Activated B cell treated with CpG ODN at 0.5 μM for 24 hours (primary cell): Measurements from ENCODE around the gene EIF2S1. TPM values are rescaled to one million over a fixed set of nuclear protein-coding genes. Genes with fewer than 3 reads are reported as not detected.

Experiments used
- ATAC-seq: fragments of 200-7000 bp; cut with Tn5 transposase; one replicate; pipeline ENCODE4 v1.10.0; 2021; ENCODE audit warnings: low read depth, mild to moderate bottlenecking, moderate library complexity
- CTCF ChIA-PET: fragments of 350-600 bp; sonication (Branson Sonifier 250); formaldehyde crosslinking; loops from one replicate; lab custom pipeline; 2021; ENCODE audit warnings: antibody characterized with exemption; lab: Charles Lee
- POLR2A ChIA-PET: fragments of 350-600 bp; sonication (Branson Sonifier 250); formaldehyde crosslinking; loops from one replicate; lab custom pipeline; 2021; ENCODE audit warnings: antibody characterized with exemption; lab: Charles Lee
- DNase-seq: peaks from one replicate; pipeline ENCODE4 v3.0.0; 2022
- H3K27ac Mint-ChIP-seq: one replicate; pipeline ENCODE4 v1.8.0; 2020; ENCODE audit warnings: mixed read lengths
- H3K27me3 Mint-ChIP-seq: one replicate; pipeline ENCODE4 v1.8.0; 2021; ENCODE audit warnings: mixed read lengths
- H3K36me3 Mint-ChIP-seq: one replicate; pipeline ENCODE4 v1.8.0; 2021; ENCODE audit warnings: low read depth, mixed read lengths
- H3K4me1 Mint-ChIP-seq: one replicate; pipeline ENCODE4 v1.8.0; 2021; ENCODE audit warnings: mixed read lengths
- H3K4me3 Mint-ChIP-seq: one replicate; pipeline ENCODE4 v1.8.0; 2020; ENCODE audit warnings: mild to moderate bottlenecking, mixed read lengths
- H3K9me3 Mint-ChIP-seq: one replicate; pipeline ENCODE4 v1.8.0; 2020; ENCODE audit warnings: mixed read lengths
- intact Hi-C: fragments of 100-400 bp; cut with micrococcal nuclease; formaldehyde crosslinking; loops from one replicate; pipeline ENCODE4 v1.15.1; 2024
- total RNA-seq: library from RNA; stranded (reverse); gene quantifications from 2 replicates; pipeline ENCODE4 v1.2.3, GENCODE V29; 2022
- TF ChIP-seq, protein P1 (sequence below): fragments of 200-600 bp; IDR thresholded peaks from one replicate; pipeline ENCODE4 v1.8.0; 2022; ENCODE audit warnings: antibody characterized with exemption, mild to moderate bottlenecking

The EIF2S1 gene
- total RNA-seq, 1 donor from 2014 or later, result 84.4 TPM

- no peak overlapping the region for H3K4me3 Mint-ChIP-seq
- intact Hi-C loops, result no loop called here
- POLR2A ChIA-PET, result no interaction called here
Observed at GRCh38 chr14:67425608-67426007, 65.5 kb downstream of the EIF2S1 start.

DNA sequence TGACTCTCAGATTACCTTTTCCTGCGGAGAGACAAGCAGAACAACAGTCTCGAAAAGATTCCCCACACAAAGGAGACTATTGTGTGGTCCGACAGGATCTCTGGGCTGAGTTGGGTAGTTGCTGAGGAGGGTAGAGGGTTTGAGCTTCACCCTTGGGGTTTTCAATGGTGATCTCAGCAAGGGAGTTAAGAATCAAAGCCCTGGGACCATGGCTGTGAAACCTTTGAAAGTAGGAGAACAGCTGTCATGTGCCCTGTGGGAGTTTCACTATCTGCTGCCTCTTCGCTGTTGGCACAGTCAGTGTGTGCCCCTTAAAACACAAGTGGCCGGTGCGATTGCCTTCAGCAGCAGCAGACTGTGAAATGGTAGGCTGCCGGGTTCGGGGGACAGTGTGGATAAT is 66.0 kb downstream of the EIF2S1 start:
- CTCF ChIA-PET, result interaction anchor here (0.7 to 9.6 kb wide), 15 partner anchors 8 to 282 kb away, joined by 3 to 339 read pairs (median 10); partner anchors contain the start of gene PIGH
- no peaks in the 10 kb centered on the region for H3K36me3 Mint-ChIP-seq
- H3K27ac Mint-ChIP-seq, result no peak overlapping the region
- peaks cover 3% of the 10 kb centered on the region for H3K4me1 Mint-ChIP-seq
- TF ChIP-seq, protein P1, sequence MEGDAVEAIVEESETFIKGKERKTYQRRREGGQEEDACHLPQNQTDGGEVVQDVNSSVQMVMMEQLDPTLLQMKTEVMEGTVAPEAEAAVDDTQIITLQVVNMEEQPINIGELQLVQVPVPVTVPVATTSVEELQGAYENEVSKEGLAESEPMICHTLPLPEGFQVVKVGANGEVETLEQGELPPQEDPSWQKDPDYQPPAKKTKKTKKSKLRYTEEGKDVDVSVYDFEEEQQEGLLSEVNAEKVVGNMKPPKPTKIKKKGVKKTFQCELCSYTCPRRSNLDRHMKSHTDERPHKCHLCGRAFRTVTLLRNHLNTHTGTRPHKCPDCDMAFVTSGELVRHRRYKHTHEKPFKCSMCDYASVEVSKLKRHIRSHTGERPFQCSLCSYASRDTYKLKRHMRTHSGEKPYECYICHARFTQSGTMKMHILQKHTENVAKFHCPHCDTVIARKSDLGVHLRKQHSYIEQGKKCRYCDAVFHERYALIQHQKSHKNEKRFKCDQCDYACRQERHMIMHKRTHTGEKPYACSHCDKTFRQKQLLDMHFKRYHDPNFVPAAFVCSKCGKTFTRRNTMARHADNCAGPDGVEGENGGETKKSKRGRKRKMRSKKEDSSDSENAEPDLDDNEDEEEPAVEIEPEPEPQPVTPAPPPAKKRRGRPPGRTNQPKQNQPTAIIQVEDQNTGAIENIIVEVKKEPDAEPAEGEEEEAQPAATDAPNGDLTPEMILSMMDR, result no peak
- ATAC-seq, result no peak
- peaks cover 11% of the 10 kb centered on the region for H3K27me3 Mint-ChIP-seq
- no peak for DNase-seq
- intact Hi-C loops, result no loop called here
- no peaks in the 10 kb centered on the region for H3K9me3 Mint-ChIP-seq
- H3K4me3 Mint-ChIP-seq, result no peak overlapping the region
- POLR2A ChIA-PET, result interaction anchor here (0.7 kb wide), 1 partner anchor 9 kb away, joined by 3 read pairs; no protein-coding TSS in a partner anchor

More at GRCh38 chr14:67425608-67426007, 65.5 kb downstream of the EIF2S1 start:
- TF ChIP-seq, protein P1, result no peak
- ATAC-seq (no peak), DNase-seq (no peak)
- peaks cover 11% of the 10 kb centered on the region for H3K27me3 Mint-ChIP-seq
- H3K4me1 Mint-ChIP-seq, result peaks cover 3% of the 10 kb centered on the region
- CTCF ChIA-PET, result interaction anchor here (0.7 to 9.6 kb wide), 7 partner anchors 11 to 279 kb away, joined by 3 to 339 read pairs (median 23); no protein-coding TSS in a partner anchor
- no peak overlapping the region for H3K27ac Mint-ChIP-seq
- H3K9me3 Mint-ChIP-seq, result no peaks in the 10 kb centered on the region
- H3K36me3 Mint-ChIP-seq, result no peaks in the 10 kb centered on the region

DNA sequence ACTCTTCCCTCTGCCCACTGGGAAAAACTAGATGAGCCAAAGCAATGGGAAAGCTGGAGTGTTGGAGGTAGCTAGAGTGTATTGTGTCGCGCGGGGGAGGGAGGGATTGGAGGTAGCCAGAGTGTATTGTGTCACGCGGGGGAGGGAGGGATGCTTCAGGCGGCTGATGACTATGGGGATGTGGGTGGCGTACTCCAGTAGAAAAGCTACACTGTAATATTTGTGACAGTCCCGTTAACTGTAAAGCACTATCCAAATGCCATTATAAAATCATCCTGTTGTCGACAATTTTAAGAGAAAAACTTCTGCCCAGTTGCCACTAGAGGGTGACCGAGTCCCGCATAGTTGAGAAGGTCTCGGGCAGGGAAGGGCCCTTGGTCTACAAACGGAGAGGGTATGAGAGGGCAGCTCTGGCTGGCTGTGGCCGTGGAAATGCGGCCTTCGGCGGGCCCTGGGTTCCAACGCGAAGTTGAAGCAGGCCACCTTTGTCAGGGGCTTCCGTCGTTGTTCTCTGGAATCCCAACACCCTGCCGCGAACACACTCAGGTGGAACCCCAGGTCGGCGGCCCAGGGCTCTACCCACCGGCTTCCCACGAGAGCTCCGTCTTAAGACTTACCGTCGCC is 67.0 kb downstream of the EIF2S1 start:
- POLR2A ChIA-PET, result interaction anchor here (0.7 to 2.2 kb wide), 3 partner anchors 60 to 144 kb away, joined by 3 to 9 read pairs (median 4); no protein-coding TSS in a partner anchor
- Mint-ChIP-seq H3K4me1 (peaks cover 3% of the 10 kb centered on the region), H3K27ac (no peak overlapping the region), H3K36me3 (no peaks in the 10 kb centered on the region), H3K4me3 (no peak overlapping the region), H3K9me3 (no peaks in the 10 kb centered on the region), H3K27me3 (peaks cover 11% of the 10 kb centered on the region)
- DNase-seq, result peak; percentile 61
- CTCF ChIA-PET, result interaction anchor here (0.6 to 9.6 kb wide), 31 partner anchors 9 to 1068 kb away, joined by 3 to 339 read pairs (median 4); partner anchors contain the start of genes ATP6V1D, EIF2S1, PIGH and PLEKHH1
- ATAC-seq, result peak; percentile 98
- TF ChIP-seq, protein P1, result peak; percentile 76
- intact Hi-C loops, result loop anchor here (1.0 kb wide), 6 partner anchors 61 to 277 kb away; partner anchors contain the start of genes PLEKHH1 and TMEM229B

DNA sequence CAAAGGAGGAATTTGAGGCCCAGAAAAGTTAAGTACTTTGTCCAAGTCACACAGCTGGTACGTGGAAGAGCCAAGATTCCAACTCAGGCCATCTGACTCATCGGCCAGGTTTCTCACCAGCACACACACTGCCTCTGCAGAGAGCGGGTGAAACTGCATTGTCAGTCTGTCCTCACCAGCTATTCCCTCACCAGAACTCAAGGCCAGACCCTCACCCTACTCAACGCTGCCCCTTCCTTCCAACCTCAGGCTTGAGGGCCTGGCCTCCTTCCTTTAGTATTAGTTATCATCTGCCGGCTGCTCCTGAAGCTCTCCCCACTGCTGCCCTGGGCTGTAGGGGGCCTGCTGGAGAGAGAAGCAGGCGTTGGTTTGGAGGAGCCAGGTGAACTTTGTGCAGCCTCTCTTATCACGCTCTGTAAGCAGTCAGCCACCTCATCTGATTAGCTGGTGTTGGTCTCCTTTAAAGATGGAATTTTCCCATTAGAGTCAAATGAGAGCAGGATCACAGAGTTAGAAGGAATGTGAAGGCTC is 68.4 kb downstream of the EIF2S1 start:
- intact Hi-C loops, result no loop called here
- H3K4me1 Mint-ChIP-seq, result peaks cover 3% of the 10 kb centered on the region
- no peaks in the 10 kb centered on the region for H3K36me3 Mint-ChIP-seq
- DNase-seq, result no peak
- ATAC-seq, result no peak
- H3K9me3 Mint-ChIP-seq, result no peaks in the 10 kb centered on the region
- ChIA-PET POLR2A (interaction anchor here (1.0 to 2.2 kb wide), 2 partner anchors 143 kb away, joined by 3 to 9 read pairs; no protein-coding TSS in a partner anchor), CTCF (interaction anchor here (0.6 to 9.6 kb wide), 16 partner anchors 59 to 276 kb away, joined by 3 to 339 read pairs (median 10); partner anchors contain the start of genes PIGH, PLEKHH1 and TMEM229B)
- peaks cover 11% of the 10 kb centered on the region for H3K27me3 Mint-ChIP-seq
- no peak overlapping the region for H3K4me3 Mint-ChIP-seq
- TF ChIP-seq, protein P1, result no peak
- no peak overlapping the region for H3K27ac Mint-ChIP-seq
